Fibroblast of the aortic adventitia (primary cell): Measurements from ENCODE around the gene CCNF. TPM values are rescaled to one million over a fixed set of nuclear protein-coding genes. Genes with fewer than 3 reads are reported as not detected.

Experiments
- DNase-seq: peaks from one replicate; pipeline ENCODE4 v3.0.0-alpha.2; 2010; ENCODE audit warnings: low read depth
- H3K4me3 ChIP-seq: 2 replicates; pipeline ENCODE4 v1.5.1; 2011; ENCODE audit warnings: low read depth, mild to moderate bottlenecking, control low read depth, low read length, moderate library complexity
- CTCF ChIP-seq: IDR thresholded peaks from 2 replicates; pipeline ENCODE4 v1.5.1; 2011; ENCODE audit warnings: mild to moderate bottlenecking, low read length, control low read depth, inconsistent platforms; ENCODE audit not compliant: insufficient read depth
- total RNA-seq: library from RNA; depleted of rRNA; stranded (reverse); fragments of >200 nt; gene quantifications from 2 replicates; pipeline ENCODE4 v1.2.3, GENCODE V29; 2012; ENCODE audit warnings: low replicate concordance

The CCNF gene
- total RNA-seq, 1 donor, result 21.1 TPM

GRCh38 chr16:2471653-2472487, 42.6 kb downstream of the CCNF start:
- no peak overlapping the region for H3K4me3 ChIP-seq
- DNase-seq, result no peak
- TF ChIP-seq CTCF, result no peak

GRCh38 chr16:2472488-2472864, 43.2 kb downstream of the CCNF start:
- TF ChIP-seq CTCF, result no peak
- H3K4me3 ChIP-seq, result no peak overlapping the region
- DNase-seq, result no peak

GRCh38 chr16:2472885-2473445, 43.7 kb downstream of the CCNF start:
- peak overlapping the region; percentile 25 for H3K4me3 ChIP-seq
- no peak for TF ChIP-seq CTCF
- no peak for DNase-seq

- TF ChIP-seq CTCF, result no peak
- no peak for DNase-seq
- H3K4me3 ChIP-seq, result peak overlapping the region; percentile 25
Observed at GRCh38 chr16:2473446-2473926, 44.2 kb downstream of the CCNF start.

- no peak for TF ChIP-seq CTCF
- no peak for DNase-seq
- peak overlapping the region; percentile 76 for H3K4me3 ChIP-seq
Observed at GRCh38 chr16:2473999-2474876, 45.0 kb downstream of the CCNF start.

GRCh38 chr16:2474877-2475412, 45.7 kb downstream of the CCNF start, which contains the start of gene TBC1D24:
Gene TBC1D24, plus strand, starts transcription at chr16:2475127. Its CDS starts 21,022 bp downstream, at chr16:2496149.
- no peak for TF ChIP-seq CTCF
- DNase-seq, result peak; percentile 73
- H3K4me3 ChIP-seq, result peak within 1 kb of the TSS; percentile 76
